Liver (tissue), 9 donors: ENCODE data around the gene NAP1L4. TPM values are rescaled to one million over a fixed set of nuclear protein-coding genes. Genes with fewer than 3 reads are reported as not detected.

Experiments used
- DNase-seq: peaks from one replicate; pipeline ENCODE4 v3.0.0-alpha.2; 2017; ENCODE audit warnings: low spot score
- H3K27ac ChIP-seq, 2 donors: one replicate each; pipeline ENCODE4 v1.7.0; 2013; ENCODE audit warnings: inconsistent platforms in 2 of 2, low read length in 2 of 2, control low read depth in 1 of 2, low read depth in 1 of 2, mild to moderate bottlenecking in 1 of 2
- H3K27me3 ChIP-seq, 4 donors: one replicate each; pipeline versions ENCODE4 v1.6.1 to v1.7.0; 2013; ENCODE audit warnings: low read length in 3 of 4, inconsistent platforms in 1 of 4, mild to moderate bottlenecking in 1 of 4, moderate library complexity in 1 of 4; ENCODE audit not compliant: control insufficient read depth in 4 of 4, insufficient read depth in 4 of 4
- H3K36me3 ChIP-seq, 4 donors: one replicate each; pipeline versions ENCODE4 v1.6.1 to v1.7.0; 2013; ENCODE audit warnings: low read length in 3 of 4, mild to moderate bottlenecking in 3 of 4, low read depth in 1 of 4, moderate library complexity in 1 of 4; ENCODE audit not compliant: control insufficient read depth in 4 of 4, insufficient read depth in 3 of 4
- H3K4me1 ChIP-seq, 4 donors: one replicate each; pipeline versions ENCODE4 v1.6.1 to v1.7.0; 2013; ENCODE audit warnings: low read length in 3 of 4, mild to moderate bottlenecking in 3 of 4, moderate library complexity in 1 of 4; ENCODE audit not compliant: control insufficient read depth in 4 of 4, insufficient read depth in 4 of 4
- H3K4me3 ChIP-seq, 3 donors: one replicate each; pipeline versions ENCODE4 v1.6.1 to v1.7.0; 2013; ENCODE audit warnings: low read length in 3 of 3, control low read depth in 1 of 3, low read depth in 1 of 3, mild to moderate bottlenecking in 1 of 3
- H3K9ac ChIP-seq, 2 donors: one replicate each; pipeline ENCODE4 v1.7.0; 2013; ENCODE audit warnings: low read length in 2 of 2, mild to moderate bottlenecking in 2 of 2, moderate library complexity in 2 of 2, control low read depth in 1 of 2, low read depth in 1 of 2
- H3K9me3 ChIP-seq, 4 donors: one replicate each; pipeline versions ENCODE4 v1.6.1 to v1.7.0; 2013; ENCODE audit warnings: low read length in 3 of 4; ENCODE audit not compliant: control insufficient read depth in 4 of 4
- EGR1 ChIP-seq, 2 donors: IDR thresholded peaks; 2 replicates each; pipeline ENCODE4 v1.6.1; 2016 to 2018; ENCODE audit warnings: antibody characterized with exemption in 2 of 2, low read depth in 2 of 2
- FOXA1 ChIP-seq: IDR thresholded peaks from 2 replicates; pipeline ENCODE4 v1.6.1; 2016; ENCODE audit warnings: antibody characterized with exemption
- NR2F2 ChIP-seq: IDR thresholded peaks from 2 replicates; pipeline ENCODE4 v1.6.1; 2016; ENCODE audit warnings: antibody characterized with exemption
- RAD21 ChIP-seq, 2 donors: IDR thresholded peaks; 2 replicates each; pipeline ENCODE4 v1.6.1; 2016; ENCODE audit warnings: antibody characterized with exemption in 2 of 2, mild to moderate bottlenecking in 2 of 2
- TAF1 ChIP-seq: conservative IDR thresholded peaks from 2 replicates; pipeline ENCODE4 v1.6.1; 2016; ENCODE audit warnings: antibody characterized with exemption, mild to moderate bottlenecking
- YY1 ChIP-seq: IDR thresholded peaks from 2 replicates; pipeline ENCODE4 v1.6.1; 2016; ENCODE audit warnings: antibody characterized with exemption, mild to moderate bottlenecking
- WGBS: extraction: QIAGEN DNeasy Blood & Tissue Kit; methylation state at CpG from one replicate; pipeline ENCODE4 v1.1.7; 2013; 5-methylcytosine and 5-hydroxymethylcytosine counted together
- polyA plus RNA-seq, 2 donors: library from polyadenylated mRNA; stranded (reverse) in 1 of 2; unstranded in 1 of 2; fragments of 200-250 nt in 1 of 2; fragments of >200 nt in 1 of 2; fragmentation: Nextera tagmentation in 1 of 2; extraction: Ambion mirVana in 1 of 2; gene quantifications; one replicate each; pipeline versions ENCODE4 v1.2.1 to v1.2.3, GENCODE V29; 2013 to 2015
- total RNA-seq, 2 donors: library from RNA; depleted of rRNA; stranded (reverse); fragments of >200 nt; gene quantifications; one replicate each; pipeline ENCODE4 v1.2.3, GENCODE V29; 2014
- TF ChIP-seq, protein P1 (sequence below): fragments of 150-350 bp; IDR thresholded peaks from 2 replicates; pipeline ENCODE4 v1.5.1; 2017; ENCODE audit warnings: improper control_type of control experiment, low read depth, low read length; ENCODE audit not compliant: missing input control
- TF ChIP-seq, protein P2 (sequence below): IDR thresholded peaks from 2 replicates; pipeline ENCODE4 v1.6.1; 2016; ENCODE audit warnings: antibody characterized with exemption
- TF ChIP-seq, protein P3 (sequence below): IDR thresholded peaks from 2 replicates; pipeline ENCODE4 v1.6.1; 2016; ENCODE audit warnings: antibody characterized with exemption
- TF ChIP-seq, protein P4 (sequence below): IDR thresholded peaks from 2 replicates; pipeline ENCODE4 v1.6.1; 2016; ENCODE audit warnings: antibody characterized with exemption
- donor health status: healthy.
- donor health status: healthy.
- donor health status: healthy.
- donor health status: healthy.
- donor health status: healthy.

The NAP1L4 gene
- total and polyA plus RNA-seq, 4 donors, result 33.2 to 110 (median 46.7) TPM

DNA sequence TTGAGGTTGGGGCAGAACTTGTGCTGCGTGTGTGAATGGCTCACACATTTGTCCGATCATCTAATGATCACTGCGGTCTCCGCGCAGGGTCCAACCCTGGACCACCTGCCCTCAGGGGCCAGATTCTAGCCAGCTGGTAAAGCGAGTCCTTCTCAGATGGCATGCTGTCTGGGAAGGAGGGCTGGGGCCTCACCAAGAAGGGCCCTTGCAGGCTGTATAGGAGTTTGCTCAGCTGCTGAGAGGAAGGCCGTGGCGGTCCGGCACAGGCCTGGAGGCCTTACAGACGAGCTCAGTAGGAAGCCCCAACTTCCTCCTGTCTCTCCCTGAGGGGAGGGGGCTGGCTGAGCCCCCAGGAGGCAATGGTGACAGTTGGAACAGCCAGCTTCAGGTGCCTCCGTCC, 76.7 kb downstream of the NAP1L4 start (continued):
- TF ChIP-seq, protein P1, sequence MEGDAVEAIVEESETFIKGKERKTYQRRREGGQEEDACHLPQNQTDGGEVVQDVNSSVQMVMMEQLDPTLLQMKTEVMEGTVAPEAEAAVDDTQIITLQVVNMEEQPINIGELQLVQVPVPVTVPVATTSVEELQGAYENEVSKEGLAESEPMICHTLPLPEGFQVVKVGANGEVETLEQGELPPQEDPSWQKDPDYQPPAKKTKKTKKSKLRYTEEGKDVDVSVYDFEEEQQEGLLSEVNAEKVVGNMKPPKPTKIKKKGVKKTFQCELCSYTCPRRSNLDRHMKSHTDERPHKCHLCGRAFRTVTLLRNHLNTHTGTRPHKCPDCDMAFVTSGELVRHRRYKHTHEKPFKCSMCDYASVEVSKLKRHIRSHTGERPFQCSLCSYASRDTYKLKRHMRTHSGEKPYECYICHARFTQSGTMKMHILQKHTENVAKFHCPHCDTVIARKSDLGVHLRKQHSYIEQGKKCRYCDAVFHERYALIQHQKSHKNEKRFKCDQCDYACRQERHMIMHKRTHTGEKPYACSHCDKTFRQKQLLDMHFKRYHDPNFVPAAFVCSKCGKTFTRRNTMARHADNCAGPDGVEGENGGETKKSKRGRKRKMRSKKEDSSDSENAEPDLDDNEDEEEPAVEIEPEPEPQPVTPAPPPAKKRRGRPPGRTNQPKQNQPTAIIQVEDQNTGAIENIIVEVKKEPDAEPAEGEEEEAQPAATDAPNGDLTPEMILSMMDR, result no peak
- TF ChIP-seq, protein P2, sequence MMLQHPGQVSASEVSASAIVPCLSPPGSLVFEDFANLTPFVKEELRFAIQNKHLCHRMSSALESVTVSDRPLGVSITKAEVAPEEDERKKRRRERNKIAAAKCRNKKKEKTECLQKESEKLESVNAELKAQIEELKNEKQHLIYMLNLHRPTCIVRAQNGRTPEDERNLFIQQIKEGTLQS, result no peak
- no peak for TF ChIP-seq EGR1 (IDR thresholded peaks at IDR 0.05; ENCODE audit: low read depth in 2 of 2)

DNA sequence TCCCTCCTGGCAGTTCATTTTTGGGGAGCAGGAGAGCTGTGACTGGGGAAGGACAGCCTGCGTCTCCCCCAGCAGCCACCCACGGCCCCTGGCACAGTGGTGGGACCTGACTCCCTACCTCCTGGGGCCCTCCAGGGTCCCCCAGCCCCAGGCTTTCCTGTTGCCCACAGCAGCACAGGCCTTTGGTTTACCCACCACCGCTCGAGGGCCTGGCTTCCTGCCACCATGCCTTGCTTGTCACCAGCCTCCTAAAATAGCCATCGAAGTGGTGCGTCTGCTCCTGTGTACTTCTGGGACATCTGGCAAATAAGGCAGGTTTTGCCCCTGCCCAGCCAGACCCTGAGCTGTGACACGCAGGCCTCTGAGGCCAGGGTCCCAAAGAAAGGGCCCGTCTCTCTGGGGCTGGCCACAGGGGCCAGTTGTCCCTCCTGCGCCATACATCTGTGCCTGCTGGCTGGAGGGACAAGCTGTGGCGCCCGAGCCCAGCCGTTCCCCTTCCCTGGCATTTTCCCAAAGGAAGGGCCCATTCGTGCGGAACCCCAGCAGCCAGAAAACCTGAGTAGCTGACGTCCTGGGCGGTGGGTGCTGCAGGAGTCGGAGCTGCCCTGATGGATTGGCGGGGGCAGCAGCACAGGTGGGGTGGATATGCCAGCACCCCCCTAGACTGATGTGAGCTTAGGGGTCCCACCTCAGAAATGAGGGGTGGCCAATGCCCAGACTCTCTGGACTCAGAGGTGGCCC, 77.5 kb downstream of the NAP1L4 start:
- Histone ChIP-seq H3K36me3 (peaks cover 0 to 4% (median 0%) of the 10 kb centered on the region in 4 donors), H3K9me3 (no peaks in the 10 kb centered on the region), H3K9ac (no peak overlapping the region), H3K27me3 (no peaks in the 10 kb centered on the region), H3K4me1 (no peaks in the 10 kb centered on the region), H3K4me3 (no peak overlapping the region), H3K27ac (no peak overlapping the region)
- DNase-seq, result no peak
- WGBS, result 87% methylated on average over 18 of the region's 18 CpGs
- TF ChIP-seq EGR1 (IDR thresholded peaks at IDR 0.05; ENCODE audit: low read depth in 2 of 2) (no peak), RAD21 (IDR thresholded peaks at IDR 0.05) (no peak), TAF1 (no peak), YY1 (no peak)
- TF ChIP-seq, protein P3, sequence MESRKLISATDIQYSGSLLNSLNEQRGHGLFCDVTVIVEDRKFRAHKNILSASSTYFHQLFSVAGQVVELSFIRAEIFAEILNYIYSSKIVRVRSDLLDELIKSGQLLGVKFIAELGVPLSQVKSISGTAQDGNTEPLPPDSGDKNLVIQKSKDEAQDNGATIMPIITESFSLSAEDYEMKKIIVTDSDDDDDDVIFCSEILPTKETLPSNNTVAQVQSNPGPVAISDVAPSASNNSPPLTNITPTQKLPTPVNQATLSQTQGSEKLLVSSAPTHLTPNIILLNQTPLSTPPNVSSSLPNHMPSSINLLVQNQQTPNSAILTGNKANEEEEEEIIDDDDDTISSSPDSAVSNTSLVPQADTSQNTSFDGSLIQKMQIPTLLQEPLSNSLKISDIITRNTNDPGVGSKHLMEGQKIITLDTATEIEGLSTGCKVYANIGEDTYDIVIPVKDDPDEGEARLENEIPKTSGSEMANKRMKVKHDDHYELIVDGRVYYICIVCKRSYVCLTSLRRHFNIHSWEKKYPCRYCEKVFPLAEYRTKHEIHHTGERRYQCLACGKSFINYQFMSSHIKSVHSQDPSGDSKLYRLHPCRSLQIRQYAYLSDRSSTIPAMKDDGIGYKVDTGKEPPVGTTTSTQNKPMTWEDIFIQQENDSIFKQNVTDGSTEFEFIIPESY, result no peak

DNA sequence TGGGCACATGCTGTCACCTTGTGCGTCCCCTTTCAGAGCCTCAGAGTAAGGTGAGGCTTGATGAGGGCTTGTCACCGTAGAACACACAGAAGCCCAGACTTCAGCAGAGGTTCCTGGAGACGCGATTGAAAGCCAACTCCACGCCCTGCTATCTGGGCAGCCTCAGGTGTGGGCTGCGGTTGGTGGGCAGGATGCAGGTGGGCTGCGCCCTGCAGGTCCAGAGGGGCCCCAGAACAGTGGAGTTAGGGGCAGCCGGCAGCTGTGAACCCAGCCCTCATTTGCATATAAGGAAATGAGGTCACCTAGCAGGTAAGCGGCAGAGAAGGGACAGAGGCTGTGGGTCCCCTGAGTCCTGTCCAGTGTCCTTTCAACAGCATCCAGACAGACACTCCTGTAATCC, 78.4 kb downstream of the NAP1L4 start:
- Histone ChIP-seq H3K27ac (no peak overlapping the region), H3K9ac (no peak overlapping the region), H3K4me1 (no peaks in the 10 kb centered on the region), H3K36me3 (peaks cover 0 to 2% (median 0%) of the 10 kb centered on the region in 4 donors), H3K27me3 (no peaks in the 10 kb centered on the region), H3K9me3 (no peaks in the 10 kb centered on the region), H3K4me3 (no peak overlapping the region)
- no peak for TF ChIP-seq TAF1
- no peak for TF ChIP-seq RAD21 (IDR thresholded peaks at IDR 0.05)
- no peak for TF ChIP-seq NR2F2
- TF ChIP-seq, protein P3, result no peak
- no peak for TF ChIP-seq FOXA1
- TF ChIP-seq YY1, result no peak
- TF ChIP-seq, protein P1, result no peak
- TF ChIP-seq, protein P4, sequence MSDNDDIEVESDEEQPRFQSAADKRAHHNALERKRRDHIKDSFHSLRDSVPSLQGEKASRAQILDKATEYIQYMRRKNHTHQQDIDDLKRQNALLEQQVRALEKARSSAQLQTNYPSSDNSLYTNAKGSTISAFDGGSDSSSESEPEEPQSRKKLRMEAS, result no peak
- DNase-seq, result no peak
- 76% methylated on average over 9 of the region's 9 CpGs for WGBS
